GM23338 (cell line): ENCODE measurements around the gene DENND4B.
A peak's percentile ranks its signal among the peaks of the same experiment; 100 is the strongest.

Experiments
- CREB1 ChIP-seq: fragments of 250-450 bp; sonication (Bioruptor Pico); IDR thresholded peaks from 2 replicates; pipeline ENCODE4 v1.5.0; 2020; ENCODE audit warnings: low read depth, mild to moderate bottlenecking, moderate library complexity
- CTCF ChIP-seq, 2 experiments: fragments of 200-600 bp in 1 of 2; sonication (generic) in 1 of 2; conservative IDR thresholded peaks; 2 replicates each; pipeline versions ENCODE4 v1.5.1 to v1.6.1; 2016 to 2017; ENCODE audit warnings: antibody characterized with exemption in 2 of 2, low read depth in 2 of 2, mild to moderate bottlenecking in 2 of 2, moderate library complexity in 1 of 2
- ETS1 ChIP-seq: IDR thresholded peaks from 2 replicates; pipeline ENCODE4 v1.6.1; 2016; ENCODE audit warnings: antibody characterized with exemption
- EZH2 ChIP-seq: fragments of 200-600 bp; sonication (generic); IDR thresholded peaks from one replicate; pipeline ENCODE4 v1.8.0; 2017; ENCODE audit warnings: antibody characterized with exemption, mild to moderate bottlenecking, low read depth; ENCODE audit not compliant: unreplicated experiment
- EZH2phosphoT487 ChIP-seq: fragments of 200-600 bp; sonication (generic); IDR thresholded peaks from one replicate; pipeline ENCODE4 v1.8.1; 2018; ENCODE audit warnings: antibody characterized with exemption; ENCODE audit not compliant: unreplicated experiment
- NANOG ChIP-seq: IDR thresholded peaks from 2 replicates; pipeline ENCODE4 v1.6.1; 2016; ENCODE audit warnings: antibody characterized with exemption, borderline replicate concordance
- POLR2AphosphoS5 ChIP-seq: IDR thresholded peaks from 2 replicates; pipeline ENCODE4 v1.6.1; 2016; ENCODE audit warnings: antibody characterized with exemption, low read depth
- STAT1 ChIP-seq: IDR thresholded peaks from one replicate; pipeline ENCODE4 v1.6.1; 2016; ENCODE audit warnings: antibody characterized with exemption; ENCODE audit not compliant: unreplicated experiment
- ZNF114 ChIP-seq: fragments of 250-450 bp; sonication (Bioruptor Pico); IDR thresholded peaks from 2 replicates; pipeline ENCODE4 v1.5.0; 2020; ENCODE audit warnings: mild to moderate bottlenecking, moderate library complexity
- TF ChIP-seq, protein P1 (sequence below): IDR thresholded peaks from one replicate; pipeline ENCODE4 v1.6.1; 2018; ENCODE audit warnings: antibody characterized with exemption; ENCODE audit not compliant: unreplicated experiment
- TF ChIP-seq, protein P2 (sequence below): fragments of 250-450 bp; sonication (Bioruptor Pico); IDR thresholded peaks from 2 replicates; pipeline ENCODE4 v1.5.0; 2020; ENCODE audit warnings: mild to moderate bottlenecking, moderate library complexity

DNA sequence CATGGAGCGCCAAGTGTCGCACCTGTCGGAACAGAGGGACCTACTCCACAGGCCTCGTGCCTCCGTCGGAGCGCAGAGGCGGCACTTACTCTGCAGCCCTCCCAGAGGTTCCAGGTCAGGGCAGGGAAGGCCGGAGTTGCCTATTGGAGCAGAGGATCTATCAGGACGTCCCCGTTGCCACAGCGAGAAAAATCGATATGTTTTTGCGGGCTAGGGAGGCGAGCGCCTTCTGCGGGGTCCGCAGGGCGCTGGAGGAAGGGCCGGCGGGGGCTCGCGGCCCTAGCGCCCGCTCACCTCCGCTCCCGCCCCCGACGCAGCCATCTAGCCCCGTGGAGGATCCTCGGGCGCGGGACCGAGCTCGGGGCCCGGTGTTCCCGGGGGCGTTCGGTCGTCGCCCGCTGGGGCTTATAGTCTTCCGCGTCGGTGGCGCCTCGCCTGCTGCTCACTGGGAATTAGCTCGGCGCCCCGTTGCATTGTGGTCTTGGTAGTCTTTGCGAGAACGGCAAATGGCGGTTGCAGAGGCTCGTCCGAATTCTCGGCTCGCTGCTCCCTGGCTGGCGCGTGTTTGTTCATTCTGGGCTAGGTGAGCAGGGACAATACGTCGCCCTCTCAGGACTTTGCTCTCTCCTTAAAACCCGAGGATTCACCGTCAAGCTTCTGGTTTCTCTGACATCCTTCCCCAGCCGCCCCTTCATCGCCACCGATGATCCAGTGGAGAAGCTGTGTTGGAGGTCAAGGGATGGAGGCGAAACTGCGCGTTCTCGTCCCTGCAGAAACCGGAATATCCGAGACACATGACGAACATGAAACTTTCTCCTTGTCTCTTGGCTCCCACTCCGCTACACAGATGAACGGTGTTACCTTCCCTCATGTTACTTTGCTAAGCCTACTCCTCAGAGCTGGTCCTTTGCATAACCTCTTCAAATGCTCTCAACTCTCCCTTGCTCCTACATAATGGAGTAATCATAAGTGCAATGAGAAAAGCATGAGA, 31.0 kb upstream of the DENND4B start, which contains the start of gene JTB:
- no peak for TF ChIP-seq CTCF (conservative IDR thresholded peaks at IDR 0.05; ENCODE audit: low read depth in 2 of 2)
- peak; percentile 88 for TF ChIP-seq POLR2AphosphoS5
- TF ChIP-seq EZH2 = no peak
- no peak for TF ChIP-seq NANOG
- TF ChIP-seq, protein P1, sequence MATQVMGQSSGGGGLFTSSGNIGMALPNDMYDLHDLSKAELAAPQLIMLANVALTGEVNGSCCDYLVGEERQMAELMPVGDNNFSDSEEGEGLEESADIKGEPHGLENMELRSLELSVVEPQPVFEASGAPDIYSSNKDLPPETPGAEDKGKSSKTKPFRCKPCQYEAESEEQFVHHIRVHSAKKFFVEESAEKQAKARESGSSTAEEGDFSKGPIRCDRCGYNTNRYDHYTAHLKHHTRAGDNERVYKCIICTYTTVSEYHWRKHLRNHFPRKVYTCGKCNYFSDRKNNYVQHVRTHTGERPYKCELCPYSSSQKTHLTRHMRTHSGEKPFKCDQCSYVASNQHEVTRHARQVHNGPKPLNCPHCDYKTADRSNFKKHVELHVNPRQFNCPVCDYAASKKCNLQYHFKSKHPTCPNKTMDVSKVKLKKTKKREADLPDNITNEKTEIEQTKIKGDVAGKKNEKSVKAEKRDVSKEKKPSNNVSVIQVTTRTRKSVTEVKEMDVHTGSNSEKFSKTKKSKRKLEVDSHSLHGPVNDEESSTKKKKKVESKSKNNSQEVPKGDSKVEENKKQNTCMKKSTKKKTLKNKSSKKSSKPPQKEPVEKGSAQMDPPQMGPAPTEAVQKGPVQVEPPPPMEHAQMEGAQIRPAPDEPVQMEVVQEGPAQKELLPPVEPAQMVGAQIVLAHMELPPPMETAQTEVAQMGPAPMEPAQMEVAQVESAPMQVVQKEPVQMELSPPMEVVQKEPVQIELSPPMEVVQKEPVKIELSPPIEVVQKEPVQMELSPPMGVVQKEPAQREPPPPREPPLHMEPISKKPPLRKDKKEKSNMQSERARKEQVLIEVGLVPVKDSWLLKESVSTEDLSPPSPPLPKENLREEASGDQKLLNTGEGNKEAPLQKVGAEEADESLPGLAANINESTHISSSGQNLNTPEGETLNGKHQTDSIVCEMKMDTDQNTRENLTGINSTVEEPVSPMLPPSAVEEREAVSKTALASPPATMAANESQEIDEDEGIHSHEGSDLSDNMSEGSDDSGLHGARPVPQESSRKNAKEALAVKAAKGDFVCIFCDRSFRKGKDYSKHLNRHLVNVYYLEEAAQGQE = peak; percentile 6
- no peak for TF ChIP-seq EZH2phosphoT487
- peak; percentile 18 for TF ChIP-seq STAT1
- TF ChIP-seq CREB1 (CRISPR knock-in tag) = 0 out of 2 replicates have a peak, but pooled peaks have one; percentile 39
- TF ChIP-seq ZNF114 (CRISPR knock-in tag) = no peak
- peak; percentile 90 for TF ChIP-seq ETS1
- TF ChIP-seq, protein P2, sequence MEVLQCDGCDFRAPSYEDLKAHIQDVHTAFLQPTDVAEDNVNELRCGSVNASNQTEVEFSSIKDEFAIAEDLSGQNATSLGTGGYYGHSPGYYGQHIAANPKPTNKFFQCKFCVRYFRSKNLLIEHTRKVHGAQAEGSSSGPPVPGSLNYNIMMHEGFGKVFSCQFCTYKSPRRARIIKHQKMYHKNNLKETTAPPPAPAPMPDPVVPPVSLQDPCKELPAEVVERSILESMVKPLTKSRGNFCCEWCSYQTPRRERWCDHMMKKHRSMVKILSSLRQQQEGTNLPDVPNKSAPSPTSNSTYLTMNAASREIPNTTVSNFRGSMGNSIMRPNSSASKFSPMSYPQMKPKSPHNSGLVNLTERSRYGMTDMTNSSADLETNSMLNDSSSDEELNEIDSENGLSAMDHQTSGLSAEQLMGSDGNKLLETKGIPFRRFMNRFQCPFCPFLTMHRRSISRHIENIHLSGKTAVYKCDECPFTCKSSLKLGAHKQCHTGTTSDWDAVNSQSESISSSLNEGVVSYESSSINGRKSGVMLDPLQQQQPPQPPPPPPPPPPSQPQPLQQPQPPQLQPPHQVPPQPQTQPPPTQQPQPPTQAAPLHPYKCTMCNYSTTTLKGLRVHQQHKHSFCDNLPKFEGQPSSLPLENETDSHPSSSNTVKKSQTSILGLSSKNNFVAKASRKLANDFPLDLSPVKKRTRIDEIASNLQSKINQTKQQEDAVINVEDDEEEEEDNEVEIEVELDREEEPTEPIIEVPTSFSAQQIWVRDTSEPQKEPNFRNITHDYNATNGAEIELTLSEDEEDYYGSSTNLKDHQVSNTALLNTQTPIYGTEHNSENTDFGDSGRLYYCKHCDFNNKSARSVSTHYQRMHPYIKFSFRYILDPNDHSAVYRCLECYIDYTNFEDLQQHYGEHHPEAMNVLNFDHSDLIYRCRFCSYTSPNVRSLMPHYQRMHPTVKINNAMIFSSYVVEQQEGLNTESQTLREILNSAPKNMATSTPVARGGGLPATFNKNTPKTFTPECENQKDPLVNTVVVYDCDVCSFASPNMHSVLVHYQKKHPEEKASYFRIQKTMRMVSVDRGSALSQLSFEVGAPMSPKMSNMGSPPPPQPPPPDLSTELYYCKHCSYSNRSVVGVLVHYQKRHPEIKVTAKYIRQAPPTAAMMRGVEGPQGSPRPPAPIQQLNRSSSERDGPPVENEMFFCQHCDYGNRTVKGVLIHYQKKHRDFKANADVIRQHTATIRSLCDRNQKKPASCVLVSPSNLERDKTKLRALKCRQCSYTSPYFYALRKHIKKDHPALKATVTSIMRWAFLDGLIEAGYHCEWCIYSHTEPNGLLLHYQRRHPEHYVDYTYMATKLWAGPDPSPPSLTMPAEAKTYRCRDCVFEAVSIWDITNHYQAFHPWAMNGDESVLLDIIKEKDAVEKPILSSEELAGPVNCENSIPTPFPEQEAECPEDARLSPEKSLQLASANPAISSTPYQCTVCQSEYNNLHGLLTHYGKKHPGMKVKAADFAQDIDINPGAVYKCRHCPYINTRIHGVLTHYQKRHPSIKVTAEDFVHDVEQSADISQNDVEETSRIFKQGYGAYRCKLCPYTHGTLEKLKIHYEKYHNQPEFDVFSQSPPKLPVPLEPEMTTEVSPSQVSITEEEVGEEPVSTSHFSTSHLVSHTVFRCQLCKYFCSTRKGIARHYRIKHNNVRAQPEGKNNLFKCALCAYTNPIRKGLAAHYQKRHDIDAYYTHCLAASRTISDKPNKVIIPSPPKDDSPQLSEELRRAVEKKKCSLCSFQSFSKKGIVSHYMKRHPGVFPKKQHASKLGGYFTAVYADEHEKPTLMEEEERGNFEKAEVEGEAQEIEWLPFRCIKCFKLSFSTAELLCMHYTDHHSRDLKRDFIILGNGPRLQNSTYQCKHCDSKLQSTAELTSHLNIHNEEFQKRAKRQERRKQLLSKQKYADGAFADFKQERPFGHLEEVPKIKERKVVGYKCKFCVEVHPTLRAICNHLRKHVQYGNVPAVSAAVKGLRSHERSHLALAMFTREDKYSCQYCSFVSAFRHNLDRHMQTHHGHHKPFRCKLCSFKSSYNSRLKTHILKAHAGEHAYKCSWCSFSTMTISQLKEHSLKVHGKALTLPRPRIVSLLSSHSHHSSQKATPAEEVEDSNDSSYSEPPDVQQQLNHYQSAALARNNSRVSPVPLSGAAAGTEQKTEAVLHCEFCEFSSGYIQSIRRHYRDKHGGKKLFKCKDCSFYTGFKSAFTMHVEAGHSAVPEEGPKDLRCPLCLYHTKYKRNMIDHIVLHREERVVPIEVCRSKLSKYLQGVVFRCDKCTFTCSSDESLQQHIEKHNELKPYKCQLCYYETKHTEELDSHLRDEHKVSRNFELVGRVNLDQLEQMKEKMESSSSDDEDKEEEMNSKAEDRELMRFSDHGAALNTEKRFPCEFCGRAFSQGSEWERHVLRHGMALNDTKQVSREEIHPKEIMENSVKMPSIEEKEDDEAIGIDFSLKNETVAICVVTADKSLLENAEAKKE (CRISPR knock-in tag) = no peak
